ENCODE measurements around the gene ACTR1A. TPM values are rescaled to one million over a fixed set of nuclear protein-coding genes. Genes with fewer than 3 reads are reported as not detected.

The ACTR1A gene
- total RNA-seq, 2 donors from 2014 or later = 91.6 to 114 TPM

DNA sequence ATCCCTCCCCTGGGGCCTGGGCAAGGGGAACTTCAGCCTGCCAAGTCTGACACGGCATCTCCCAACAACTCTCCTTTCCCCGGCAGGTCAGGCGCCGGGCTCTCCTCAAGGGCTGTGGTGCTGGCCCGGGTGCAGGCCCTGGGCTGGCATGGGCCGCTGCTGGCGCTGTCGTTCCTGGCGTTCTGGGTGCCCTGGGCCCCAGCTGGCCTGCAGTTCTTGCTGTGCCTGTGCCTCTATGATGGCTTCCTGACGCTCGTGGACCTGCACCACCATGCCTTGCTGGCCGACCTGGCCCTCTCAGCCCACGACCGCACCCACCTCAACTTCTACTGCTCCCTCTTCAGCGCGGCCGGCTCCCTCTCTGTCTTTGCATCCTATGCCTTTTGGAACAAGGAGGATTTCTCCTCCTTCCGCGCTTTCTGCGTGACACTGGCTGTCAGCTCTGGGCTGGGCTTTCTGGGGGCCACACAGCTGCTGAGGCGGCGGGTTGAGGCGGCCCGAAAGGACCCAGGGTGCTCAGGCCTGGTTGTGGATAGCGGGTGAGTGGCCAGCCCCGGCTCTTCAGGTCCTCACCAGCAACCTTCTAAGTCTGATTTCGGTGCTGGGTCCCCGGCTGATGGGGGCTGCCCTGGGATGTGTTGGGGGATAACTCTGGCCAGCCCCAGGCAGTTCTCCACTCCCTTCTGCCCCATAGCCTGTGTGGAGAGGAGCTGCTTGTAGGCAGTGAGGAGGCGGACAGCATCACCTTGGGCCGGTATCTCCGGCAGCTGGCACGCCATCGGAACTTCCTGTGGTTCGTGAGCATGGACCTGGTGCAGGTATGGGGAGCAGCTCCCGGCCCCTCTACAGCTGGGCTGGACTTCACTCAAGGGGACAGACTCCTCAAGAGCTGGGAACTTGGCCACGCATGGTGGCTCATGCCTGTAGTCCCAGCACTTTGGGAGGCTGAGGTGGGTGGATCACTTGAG is 31.6 kb downstream of the ACTR1A start:
- no peaks in the 10 kb centered on the region for H3K27me3 Mint-ChIP-seq (ENCODE audit: insufficient read depth)
- WGBS, 2 experiments (ENCODE audit: insufficient coverage in 1 of 2, insufficient read length in 1 of 2) = 94 to 95% methylated on average over 11 to 35 of the region's 36 CpGs
- H3K27ac ChIP-seq (ENCODE audit: low read depth, low read length) = no peak overlapping the region

DNA sequence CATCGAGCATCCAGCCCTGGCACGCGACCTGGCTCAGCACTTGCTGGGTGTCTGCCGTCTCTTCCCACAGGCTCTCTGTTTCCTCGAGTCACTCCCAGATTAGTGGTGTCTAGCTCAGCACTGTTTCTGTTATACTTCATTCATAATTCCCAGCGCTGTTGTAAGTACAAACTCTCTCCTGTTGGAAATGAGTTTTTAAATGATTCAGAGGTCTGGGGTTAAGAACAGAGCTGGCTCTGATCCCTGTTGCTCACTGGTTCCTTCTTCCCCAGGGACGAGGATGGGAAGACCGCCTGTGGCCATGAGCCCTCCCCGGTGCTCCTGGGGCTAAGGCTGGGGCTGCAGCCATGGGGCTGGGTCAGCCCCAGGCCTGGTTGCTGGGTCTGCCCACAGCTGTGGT is 33.8 kb downstream of the ACTR1A start:
- TF ChIP-seq, protein P1, sequence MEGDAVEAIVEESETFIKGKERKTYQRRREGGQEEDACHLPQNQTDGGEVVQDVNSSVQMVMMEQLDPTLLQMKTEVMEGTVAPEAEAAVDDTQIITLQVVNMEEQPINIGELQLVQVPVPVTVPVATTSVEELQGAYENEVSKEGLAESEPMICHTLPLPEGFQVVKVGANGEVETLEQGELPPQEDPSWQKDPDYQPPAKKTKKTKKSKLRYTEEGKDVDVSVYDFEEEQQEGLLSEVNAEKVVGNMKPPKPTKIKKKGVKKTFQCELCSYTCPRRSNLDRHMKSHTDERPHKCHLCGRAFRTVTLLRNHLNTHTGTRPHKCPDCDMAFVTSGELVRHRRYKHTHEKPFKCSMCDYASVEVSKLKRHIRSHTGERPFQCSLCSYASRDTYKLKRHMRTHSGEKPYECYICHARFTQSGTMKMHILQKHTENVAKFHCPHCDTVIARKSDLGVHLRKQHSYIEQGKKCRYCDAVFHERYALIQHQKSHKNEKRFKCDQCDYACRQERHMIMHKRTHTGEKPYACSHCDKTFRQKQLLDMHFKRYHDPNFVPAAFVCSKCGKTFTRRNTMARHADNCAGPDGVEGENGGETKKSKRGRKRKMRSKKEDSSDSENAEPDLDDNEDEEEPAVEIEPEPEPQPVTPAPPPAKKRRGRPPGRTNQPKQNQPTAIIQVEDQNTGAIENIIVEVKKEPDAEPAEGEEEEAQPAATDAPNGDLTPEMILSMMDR (conservative IDR thresholded peaks at IDR 0.05) = no peak
- no peaks in the 10 kb centered on the region for H3K9me3 Mint-ChIP-seq
- H3K4me3 Mint-ChIP-seq = no peak overlapping the region
- Histone ChIP-seq H3K36me3 (ENCODE audit: control insufficient read depth, insufficient read depth, low read length) (no peaks in the 10 kb centered on the region), H3K9ac (ENCODE audit: extremely low read depth, low read length, poor library complexity, severe bottlenecking) (no peak overlapping the region), H3K4me1 (ENCODE audit: control insufficient read depth, insufficient read depth, low read length) (no peaks in the 10 kb centered on the region), H3K9me3 (ENCODE audit: control insufficient read depth, low read length) (no peaks in the 10 kb centered on the region), H3K27me3 (ENCODE audit: control insufficient read depth, insufficient read depth, low read length, poor library complexity, severe bottlenecking) (no peaks in the 10 kb centered on the region), H3K27ac (ENCODE audit: low read depth, low read length) (no peak overlapping the region), H3K4me3 (ENCODE audit: low read length) (no peak overlapping the region)
- H3K36me3 Mint-ChIP-seq (ENCODE audit: low read depth) = peaks cover 2% of the 10 kb centered on the region
- DNase-seq = no peak
- WGBS, 2 experiments (ENCODE audit: insufficient coverage in 1 of 2, insufficient read length in 1 of 2) = 90 to 95% methylated on average over 2 to 9 of the region's 9 CpGs
- no peak overlapping the region for H3K27ac Mint-ChIP-seq
- H3K27me3 Mint-ChIP-seq (ENCODE audit: insufficient read depth) = peaks cover 2% of the 10 kb centered on the region
- peaks cover 9% of the 10 kb centered on the region for H3K4me1 Mint-ChIP-seq

More for the DNA sequence above, 31.6 kb downstream of the ACTR1A start:
- no peaks in the 10 kb centered on the region for H3K4me1 ChIP-seq (ENCODE audit: control insufficient read depth, insufficient read depth, low read length)
- H3K9ac ChIP-seq (ENCODE audit: extremely low read depth, low read length, poor library complexity, severe bottlenecking) = no peak overlapping the region
- no peak for DNase-seq
- Mint-ChIP-seq H3K4me1 (no peaks in the 10 kb centered on the region), H3K36me3 (ENCODE audit: low read depth) (peaks cover 5% of the 10 kb centered on the region), H3K4me3 (no peak overlapping the region), H3K27ac (no peak overlapping the region), H3K9me3 (no peaks in the 10 kb centered on the region)
- H3K4me3 ChIP-seq (ENCODE audit: low read length) = no peak overlapping the region
- no peaks in the 10 kb centered on the region for H3K36me3 ChIP-seq (ENCODE audit: control insufficient read depth, insufficient read depth, low read length)
- H3K27me3 ChIP-seq (ENCODE audit: control insufficient read depth, insufficient read depth, low read length, poor library complexity, severe bottlenecking) = no peaks in the 10 kb centered on the region
- no peaks in the 10 kb centered on the region for H3K9me3 ChIP-seq (ENCODE audit: control insufficient read depth, low read length)
- TF ChIP-seq, protein P1 (conservative IDR thresholded peaks at IDR 0.05) = no peak

DNA sequence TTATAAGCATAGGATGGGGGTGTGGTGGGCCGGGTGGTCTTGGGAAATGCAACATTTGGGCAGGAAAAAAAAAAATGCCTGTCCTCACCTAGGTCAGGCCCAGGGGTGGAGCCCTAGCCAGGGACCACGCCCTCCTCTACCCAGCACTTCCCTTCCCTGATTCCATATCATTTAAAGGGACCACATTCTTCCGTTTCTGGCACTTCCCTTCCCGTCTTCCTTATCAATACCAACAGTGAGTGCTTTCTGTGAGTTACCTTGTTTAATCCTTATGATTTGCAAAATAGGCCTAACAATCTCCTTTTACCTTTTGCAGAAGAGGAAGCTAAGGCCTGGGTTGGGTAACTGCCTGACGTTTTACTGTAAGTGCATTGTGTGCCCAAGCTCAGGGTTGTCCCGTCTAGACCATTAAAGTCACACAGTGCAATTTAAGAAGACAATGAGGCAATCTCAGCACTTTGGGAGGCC is 34.5 kb downstream of the ACTR1A start:
- Histone ChIP-seq H3K27ac (ENCODE audit: low read depth, low read length) (no peak overlapping the region), H3K9ac (ENCODE audit: extremely low read depth, low read length, poor library complexity, severe bottlenecking) (no peak overlapping the region), H3K4me1 (ENCODE audit: control insufficient read depth, insufficient read depth, low read length) (no peaks in the 10 kb centered on the region), H3K4me3 (ENCODE audit: low read length) (no peak overlapping the region), H3K9me3 (ENCODE audit: control insufficient read depth, low read length) (no peaks in the 10 kb centered on the region), H3K36me3 (ENCODE audit: control insufficient read depth, insufficient read depth, low read length) (no peaks in the 10 kb centered on the region), H3K27me3 (ENCODE audit: control insufficient read depth, insufficient read depth, low read length, poor library complexity, severe bottlenecking) (no peaks in the 10 kb centered on the region)
- TF ChIP-seq, protein P1 (conservative IDR thresholded peaks at IDR 0.05) = no peak
- H3K4me3 Mint-ChIP-seq = no peak overlapping the region
- H3K27ac Mint-ChIP-seq = no peak overlapping the region
- no peaks in the 10 kb centered on the region for H3K9me3 Mint-ChIP-seq
- peaks cover 14% of the 10 kb centered on the region for H3K4me1 Mint-ChIP-seq
- peaks cover 2% of the 10 kb centered on the region for H3K27me3 Mint-ChIP-seq (ENCODE audit: insufficient read depth)
- WGBS, 2 experiments (ENCODE audit: insufficient coverage in 1 of 2, insufficient read length in 1 of 2) = 86% methylated on average over 5 to 6 of the region's 6 CpGs
- no peak for DNase-seq
- peaks cover 2% of the 10 kb centered on the region for H3K36me3 Mint-ChIP-seq (ENCODE audit: low read depth)

Data from endodermal cell (in vitro differentiated cells).